Measurements from ENCODE around the gene CLASP2.

- TF ChIP-seq, protein P1, sequence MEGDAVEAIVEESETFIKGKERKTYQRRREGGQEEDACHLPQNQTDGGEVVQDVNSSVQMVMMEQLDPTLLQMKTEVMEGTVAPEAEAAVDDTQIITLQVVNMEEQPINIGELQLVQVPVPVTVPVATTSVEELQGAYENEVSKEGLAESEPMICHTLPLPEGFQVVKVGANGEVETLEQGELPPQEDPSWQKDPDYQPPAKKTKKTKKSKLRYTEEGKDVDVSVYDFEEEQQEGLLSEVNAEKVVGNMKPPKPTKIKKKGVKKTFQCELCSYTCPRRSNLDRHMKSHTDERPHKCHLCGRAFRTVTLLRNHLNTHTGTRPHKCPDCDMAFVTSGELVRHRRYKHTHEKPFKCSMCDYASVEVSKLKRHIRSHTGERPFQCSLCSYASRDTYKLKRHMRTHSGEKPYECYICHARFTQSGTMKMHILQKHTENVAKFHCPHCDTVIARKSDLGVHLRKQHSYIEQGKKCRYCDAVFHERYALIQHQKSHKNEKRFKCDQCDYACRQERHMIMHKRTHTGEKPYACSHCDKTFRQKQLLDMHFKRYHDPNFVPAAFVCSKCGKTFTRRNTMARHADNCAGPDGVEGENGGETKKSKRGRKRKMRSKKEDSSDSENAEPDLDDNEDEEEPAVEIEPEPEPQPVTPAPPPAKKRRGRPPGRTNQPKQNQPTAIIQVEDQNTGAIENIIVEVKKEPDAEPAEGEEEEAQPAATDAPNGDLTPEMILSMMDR (IDR thresholded peaks at IDR 0.05), result no peak
- no peak for TF ChIP-seq POLR2AphosphoS5 (IDR thresholded peaks at IDR 0.05)
- no peak for TF ChIP-seq POLR2A (IDR thresholded peaks at IDR 0.05)
Observed at GRCh38 chr3:33523093-33523667, 194.9 kb downstream of the CLASP2 start.
